ENCODE data around the gene KLHL29. TPM values are rescaled to one million over a fixed set of nuclear protein-coding genes. Genes with fewer than 3 reads are reported as not detected.
A peak's percentile ranks its signal among the peaks of the same experiment; 100 is the strongest.

The KLHL29 gene
- polyA plus RNA-seq, 1 of the 3 experiments (the other 2 are of a cell fraction), result 4.6 TPM

DNA sequence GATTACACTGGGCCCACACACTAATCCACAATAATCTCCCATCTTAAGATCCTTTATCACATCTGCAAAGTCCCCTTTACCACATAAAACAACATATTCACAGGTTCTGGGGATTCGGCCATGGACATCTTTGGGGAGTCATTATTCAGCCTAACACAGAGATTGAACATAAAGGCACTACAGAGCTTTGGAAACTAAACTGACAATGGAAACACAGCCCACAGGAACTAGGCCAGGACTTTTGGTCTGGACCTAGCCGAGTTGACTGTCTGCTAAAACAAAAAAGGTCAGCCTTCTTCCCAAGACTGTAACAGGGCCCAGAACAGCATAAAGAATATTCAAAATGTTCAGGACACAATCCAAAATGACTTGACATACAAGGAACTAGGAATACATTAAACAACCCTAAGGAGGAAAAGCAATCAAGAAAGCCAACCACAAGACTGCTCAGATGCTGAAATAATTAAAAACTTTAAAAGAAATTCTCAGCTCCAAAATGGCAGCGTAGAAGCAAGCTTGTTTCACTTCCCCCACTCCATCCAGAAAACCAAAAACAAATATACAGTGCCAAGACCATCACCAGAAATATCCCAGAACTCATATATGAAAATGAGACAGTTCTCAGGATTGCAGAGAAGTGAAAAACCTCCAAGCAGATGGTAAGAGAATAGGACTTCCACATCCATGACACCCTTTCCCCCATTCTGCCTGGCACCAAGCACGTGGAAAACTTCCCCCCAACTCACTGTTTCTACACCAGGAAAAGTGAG, 334.1 kb downstream of the KLHL29 start:
- H2AFZ ChIP-seq (ENCODE audit: low read depth), result no peak overlapping the region
- H3K79me2 ChIP-seq (ENCODE audit: insufficient read depth), result no peaks in the 10 kb centered on the region
- ChIA-PET CTCF (interaction anchor here (1.2 to 1.4 kb wide), 4 partner anchors 12 to 53 kb away, joined by 3 to 7 read pairs (median 4); no protein-coding TSS in a partner anchor), POLR2A (no interaction called here)
- H3K9me3 ChIP-seq, result peaks cover 7% of the 10 kb centered on the region; the same call in 1 of the 2 replicates
- no peaks in the 10 kb centered on the region for H3K9me2 ChIP-seq
- peak overlapping the region in 1 of 2 experiments; percentile 17; a peak in 1 of 4 replicates for H3K27ac ChIP-seq (ENCODE audit: low read depth in 2 of 2, low read length in 1 of 2)
- peaks cover 0 to 6% of the 10 kb centered on the region in 2 experiments; a peak in 1 of 4 replicates for H3K4me1 ChIP-seq (ENCODE audit: control insufficient read depth in 1 of 2, insufficient read depth in 2 of 2, low read depth in 1 of 2, low read length in 1 of 2)
- 85% methylated on average over 4 of the region's 4 CpGs for WGBS (ENCODE audit: low lambda C conversion rate)
- no peak overlapping the region for H3K4me2 ChIP-seq
- no peaks in the 10 kb centered on the region for H3K27me3 ChIP-seq (ENCODE audit: insufficient read depth)
- TF ChIP-seq JUND (IDR thresholded peaks at IDR 0.05) (no peak), MEF2A (IDR thresholded peaks at IDR 0.05; ENCODE audit: borderline replicate concordance, low read depth) (no peak), SIN3A (IDR thresholded peaks at IDR 0.05; ENCODE audit: borderline replicate concordance, low read depth, low read length) (no peak), NRF1 (IDR thresholded peaks at IDR 0.05; ENCODE audit: low read depth, low read length) (no peak), GABPA (IDR thresholded peaks at IDR 0.05; ENCODE audit: low read depth) (no peak), RCOR1 (IDR thresholded peaks at IDR 0.05; ENCODE audit: low read length) (no peak), ELF1 (IDR thresholded peaks at IDR 0.05) (no peak), POLR2AphosphoS5 (IDR thresholded peaks at IDR 0.05; ENCODE audit: low read depth, low read length) (no peak), RAD21 (IDR thresholded peaks at IDR 0.05; ENCODE audit: low read length) (no peak), EP300 (IDR thresholded peaks at IDR 0.05; ENCODE audit: borderline replicate concordance in 1 of 2, low read depth in 1 of 2, low read length in 1 of 2) (no peak), CHD2 (IDR thresholded peaks at IDR 0.05; ENCODE audit: low read length, partially characterized antibody) (no peak), EZH2phosphoT487 (IDR thresholded peaks at IDR 0.05; ENCODE audit: borderline replicate concordance, low read depth) (no peak), FOSL2 (IDR thresholded peaks at IDR 0.05; ENCODE audit: borderline replicate concordance, low read depth) (no peak), RXRA (IDR thresholded peaks at IDR 0.05; ENCODE audit: borderline replicate concordance, low read depth) (no peak), FOXJ3 (CRISPR knock-in tag; IDR thresholded peaks at IDR 0.05) (no peak)
- TF ChIP-seq, protein P1, sequence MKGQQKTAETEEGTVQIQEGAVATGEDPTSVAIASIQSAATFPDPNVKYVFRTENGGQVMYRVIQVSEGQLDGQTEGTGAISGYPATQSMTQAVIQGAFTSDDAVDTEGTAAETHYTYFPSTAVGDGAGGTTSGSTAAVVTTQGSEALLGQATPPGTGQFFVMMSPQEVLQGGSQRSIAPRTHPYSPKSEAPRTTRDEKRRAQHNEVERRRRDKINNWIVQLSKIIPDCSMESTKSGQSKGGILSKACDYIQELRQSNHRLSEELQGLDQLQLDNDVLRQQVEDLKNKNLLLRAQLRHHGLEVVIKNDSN (IDR thresholded peaks at IDR 0.05; ENCODE audit: borderline replicate concordance, low read depth), result no peak
- TF ChIP-seq, protein P2, sequence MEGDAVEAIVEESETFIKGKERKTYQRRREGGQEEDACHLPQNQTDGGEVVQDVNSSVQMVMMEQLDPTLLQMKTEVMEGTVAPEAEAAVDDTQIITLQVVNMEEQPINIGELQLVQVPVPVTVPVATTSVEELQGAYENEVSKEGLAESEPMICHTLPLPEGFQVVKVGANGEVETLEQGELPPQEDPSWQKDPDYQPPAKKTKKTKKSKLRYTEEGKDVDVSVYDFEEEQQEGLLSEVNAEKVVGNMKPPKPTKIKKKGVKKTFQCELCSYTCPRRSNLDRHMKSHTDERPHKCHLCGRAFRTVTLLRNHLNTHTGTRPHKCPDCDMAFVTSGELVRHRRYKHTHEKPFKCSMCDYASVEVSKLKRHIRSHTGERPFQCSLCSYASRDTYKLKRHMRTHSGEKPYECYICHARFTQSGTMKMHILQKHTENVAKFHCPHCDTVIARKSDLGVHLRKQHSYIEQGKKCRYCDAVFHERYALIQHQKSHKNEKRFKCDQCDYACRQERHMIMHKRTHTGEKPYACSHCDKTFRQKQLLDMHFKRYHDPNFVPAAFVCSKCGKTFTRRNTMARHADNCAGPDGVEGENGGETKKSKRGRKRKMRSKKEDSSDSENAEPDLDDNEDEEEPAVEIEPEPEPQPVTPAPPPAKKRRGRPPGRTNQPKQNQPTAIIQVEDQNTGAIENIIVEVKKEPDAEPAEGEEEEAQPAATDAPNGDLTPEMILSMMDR (IDR thresholded peaks at IDR 0.05), result no peak
- TF ChIP-seq, protein P3, sequence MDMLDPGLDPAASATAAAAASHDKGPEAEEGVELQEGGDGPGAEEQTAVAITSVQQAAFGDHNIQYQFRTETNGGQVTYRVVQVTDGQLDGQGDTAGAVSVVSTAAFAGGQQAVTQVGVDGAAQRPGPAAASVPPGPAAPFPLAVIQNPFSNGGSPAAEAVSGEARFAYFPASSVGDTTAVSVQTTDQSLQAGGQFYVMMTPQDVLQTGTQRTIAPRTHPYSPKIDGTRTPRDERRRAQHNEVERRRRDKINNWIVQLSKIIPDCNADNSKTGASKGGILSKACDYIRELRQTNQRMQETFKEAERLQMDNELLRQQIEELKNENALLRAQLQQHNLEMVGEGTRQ (IDR thresholded peaks at IDR 0.05; ENCODE audit: borderline replicate concordance, low read depth, low read length), result no peak
- H4K20me1 ChIP-seq (ENCODE audit: insufficient read depth), result no peaks in the 10 kb centered on the region
- DNase-seq, result no peak
- H3F3A ChIP-seq (replicated peaks; ENCODE audit: insufficient read depth), result no peaks in the 10 kb centered on the region
- H3K36me3 ChIP-seq (replicated peaks in 1 of 2; ENCODE audit: control insufficient read depth in 1 of 2, insufficient read depth in 2 of 2, low read length in 1 of 2), result peaks cover 0 to 15% of the 10 kb centered on the region in 2 experiments
- H3K9ac ChIP-seq, result no peak overlapping the region
- no peak overlapping the region for H3K4me3 ChIP-seq (ENCODE audit: low read depth in 2 of 2, low read length in 1 of 2)

All from SK-N-SH (cell line).